Amniotic stem cell (primary cell): ENCODE results near the gene AQP12A.
"Not testable (repeated sequence)": the region's sequence is repeated elsewhere in the genome, so short reads cannot be mapped to it uniquely, and the experiment has no call there.

Experiments used
- DNase-seq: peaks from one replicate; lab custom pipeline; 2025; lab: John Stamatoyannopoulos, UW

The AQP12A gene

DNA sequence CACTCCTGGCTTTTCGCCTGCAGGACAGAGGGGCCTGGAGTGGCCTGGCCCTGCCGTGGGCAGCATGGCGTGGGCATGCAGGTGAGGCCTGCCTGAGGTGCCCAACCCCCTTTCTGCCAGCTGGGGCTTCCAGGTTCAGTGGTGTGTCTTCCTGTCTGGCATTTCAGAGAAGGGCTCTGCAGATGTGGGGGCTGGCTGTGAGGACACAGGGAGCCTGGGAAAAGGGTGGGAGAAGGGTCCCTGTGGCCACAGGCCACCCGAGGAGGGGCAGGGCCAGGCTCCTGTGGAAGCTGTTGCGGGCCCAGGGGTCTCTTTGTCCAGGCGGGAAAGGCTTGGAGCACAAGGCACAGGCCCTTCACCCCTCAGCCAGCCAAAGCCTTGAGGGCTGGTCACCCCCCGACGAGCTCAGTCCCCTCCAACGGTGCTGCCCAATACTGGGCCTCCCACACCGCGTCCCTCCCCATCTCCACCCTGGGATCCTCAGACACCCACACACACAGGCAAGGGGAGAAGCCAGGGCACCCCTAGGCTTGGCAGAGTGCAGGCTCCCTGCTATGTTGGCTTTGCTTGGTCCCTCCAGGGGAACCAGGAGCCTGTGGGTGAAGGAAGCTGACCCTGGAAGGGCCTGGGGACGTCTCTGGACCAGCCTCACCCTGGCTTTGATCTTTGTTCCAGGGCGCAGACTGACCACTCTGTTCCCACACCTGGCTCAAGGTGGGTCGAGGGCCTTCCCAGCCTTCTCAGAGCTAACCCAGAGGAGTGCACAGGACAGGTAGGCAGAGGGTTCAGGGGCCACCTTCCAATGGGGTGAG is 3.7 kb upstream of the AQP12A start:
- no peak for DNase-seq

- no peak for DNase-seq
Measured at GRCh38 chr2:240688553-240688919, 3.1 kb upstream of the AQP12A start.

DNA sequence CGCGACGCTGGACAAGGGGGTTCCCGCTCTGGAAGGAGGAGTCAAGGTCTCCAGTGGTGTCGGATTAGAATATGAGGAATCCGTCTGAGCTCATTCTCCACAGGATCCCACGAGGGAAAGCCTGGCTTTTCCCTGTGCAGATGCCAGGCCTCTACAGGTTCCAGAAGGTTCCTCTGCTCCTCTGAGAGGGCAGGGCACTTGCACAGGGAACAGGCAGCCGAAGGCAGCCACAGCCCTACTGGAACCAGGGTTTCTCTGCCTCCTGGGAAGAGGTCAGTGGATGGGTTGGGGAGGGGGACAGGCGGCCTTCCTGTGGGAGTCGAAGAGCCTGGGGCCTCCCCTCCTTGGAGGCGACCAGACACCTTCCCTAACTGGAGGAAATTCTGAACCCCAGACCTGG is 1.7 kb upstream of the AQP12A start:
- no peak for DNase-seq

GRCh38 chr2:240690421-240691074 is 1.1 kb upstream of the AQP12A start:
- DNase-seq: not testable (repeated sequence)

- not testable (repeated sequence) for DNase-seq
Measured at GRCh38 chr2:240691075-240691427, 615 bp upstream of the AQP12A start.

DNA sequence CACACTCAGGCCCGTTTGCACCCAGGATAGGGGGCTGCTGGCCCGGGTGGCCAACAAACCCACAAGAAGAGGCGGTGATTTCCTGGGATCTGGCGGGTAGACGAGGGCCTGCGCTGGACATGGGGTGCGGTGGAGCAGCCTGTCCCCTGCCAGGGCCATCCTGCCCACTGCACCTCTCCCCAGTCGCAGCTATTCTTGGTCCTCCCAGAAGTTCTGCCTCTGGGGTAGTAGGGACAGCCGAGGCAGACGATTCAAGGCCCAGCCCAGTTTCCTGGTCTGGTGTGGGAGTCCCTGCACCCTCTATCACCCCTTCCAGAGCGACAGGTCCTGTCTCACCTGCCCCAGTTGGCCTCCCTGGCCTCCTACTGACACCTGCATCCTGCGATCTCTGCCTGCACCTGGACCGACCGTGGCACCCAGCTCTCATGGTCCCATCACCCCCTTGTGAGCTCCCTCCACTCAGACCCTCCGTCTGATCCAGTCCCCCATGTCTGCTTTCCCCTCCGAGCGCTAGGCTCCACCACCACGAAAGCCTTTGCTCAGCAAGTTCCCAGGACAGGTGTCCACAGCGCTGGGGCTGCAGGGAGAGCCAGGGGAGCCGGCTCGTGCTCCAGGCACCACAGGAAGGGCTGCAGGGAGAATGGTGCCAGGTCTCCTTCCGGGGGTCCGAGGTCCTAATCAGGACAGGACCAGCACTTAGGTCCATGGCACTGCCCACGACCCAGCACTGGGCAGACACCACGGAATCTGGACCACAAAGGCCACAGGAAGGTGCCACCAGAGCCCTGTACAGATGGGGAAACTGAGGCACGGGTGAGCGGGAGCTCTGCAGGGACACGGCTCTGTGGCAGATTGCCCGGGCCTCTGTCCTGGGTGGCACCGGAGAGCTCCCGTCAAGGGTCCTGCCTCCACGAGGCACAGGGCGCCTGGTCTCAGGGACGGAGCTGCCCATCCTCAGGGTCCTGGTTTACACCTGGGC is 1.2 kb downstream of the AQP12A start:
- not testable (repeated sequence) for DNase-seq

DNA sequence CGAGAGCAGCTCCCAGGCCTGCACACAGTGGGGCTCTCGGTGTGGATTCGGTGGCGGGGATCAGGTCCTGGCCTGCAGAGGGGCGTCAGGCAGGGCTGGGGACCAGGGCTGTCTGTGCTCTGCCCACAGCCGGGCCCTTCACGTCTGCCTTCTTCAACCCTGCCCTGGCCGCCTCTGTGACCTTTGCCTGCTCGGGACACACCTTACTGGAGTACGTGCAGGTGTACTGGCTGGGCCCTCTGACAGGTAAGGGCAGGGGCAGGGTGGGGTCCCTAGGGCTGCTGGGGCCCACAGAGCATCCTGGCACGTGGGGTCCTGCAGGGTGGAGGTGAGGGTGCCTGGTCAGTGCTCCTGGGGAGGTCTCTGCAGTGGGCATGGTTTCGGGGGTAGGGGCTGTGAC is 2.6 kb downstream of the AQP12A start:
- not testable (repeated sequence) for DNase-seq

DNA sequence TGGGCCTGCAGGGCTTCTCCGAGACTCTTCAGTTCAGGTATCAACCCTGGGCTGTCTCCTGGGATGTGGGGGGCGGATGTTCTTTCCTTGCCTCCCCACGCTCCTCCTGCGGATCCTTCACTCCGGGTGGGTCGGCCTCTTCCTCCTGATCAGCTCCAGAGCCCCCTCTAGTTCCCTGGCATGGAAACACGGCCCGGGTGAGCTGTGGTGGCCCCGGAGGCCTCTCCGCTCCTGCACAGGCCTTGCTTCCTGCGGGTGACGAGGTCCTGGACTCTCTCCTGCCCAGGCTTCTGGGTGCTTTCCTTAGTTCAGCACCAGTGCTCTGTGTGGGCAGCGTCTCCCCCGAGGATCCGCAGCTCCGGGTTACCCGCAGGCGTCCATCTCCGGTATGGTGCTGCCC is 3.9 kb downstream of the AQP12A start:
- not testable (repeated sequence) for DNase-seq

DNA sequence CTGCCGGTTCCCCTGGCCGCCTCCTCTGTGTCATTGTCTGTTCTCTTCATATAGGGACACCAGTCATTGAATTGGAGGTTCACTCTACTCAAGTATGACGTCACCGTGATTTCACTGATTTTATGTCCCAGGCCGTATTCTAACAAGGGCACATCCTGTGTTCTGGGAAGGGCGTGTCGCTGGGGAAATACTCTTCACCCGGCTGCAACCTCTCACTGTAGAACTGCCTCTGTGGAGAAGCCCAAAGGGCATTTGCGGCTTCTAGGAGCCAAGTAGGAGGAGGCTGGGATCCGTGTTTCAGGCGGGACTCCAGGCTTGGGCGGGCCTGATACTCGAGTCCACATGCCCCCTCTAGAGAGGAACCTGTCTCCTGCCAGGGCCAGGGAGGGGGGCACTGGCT is 4.8 kb downstream of the AQP12A start:
- DNase-seq: not testable (repeated sequence)

DNA sequence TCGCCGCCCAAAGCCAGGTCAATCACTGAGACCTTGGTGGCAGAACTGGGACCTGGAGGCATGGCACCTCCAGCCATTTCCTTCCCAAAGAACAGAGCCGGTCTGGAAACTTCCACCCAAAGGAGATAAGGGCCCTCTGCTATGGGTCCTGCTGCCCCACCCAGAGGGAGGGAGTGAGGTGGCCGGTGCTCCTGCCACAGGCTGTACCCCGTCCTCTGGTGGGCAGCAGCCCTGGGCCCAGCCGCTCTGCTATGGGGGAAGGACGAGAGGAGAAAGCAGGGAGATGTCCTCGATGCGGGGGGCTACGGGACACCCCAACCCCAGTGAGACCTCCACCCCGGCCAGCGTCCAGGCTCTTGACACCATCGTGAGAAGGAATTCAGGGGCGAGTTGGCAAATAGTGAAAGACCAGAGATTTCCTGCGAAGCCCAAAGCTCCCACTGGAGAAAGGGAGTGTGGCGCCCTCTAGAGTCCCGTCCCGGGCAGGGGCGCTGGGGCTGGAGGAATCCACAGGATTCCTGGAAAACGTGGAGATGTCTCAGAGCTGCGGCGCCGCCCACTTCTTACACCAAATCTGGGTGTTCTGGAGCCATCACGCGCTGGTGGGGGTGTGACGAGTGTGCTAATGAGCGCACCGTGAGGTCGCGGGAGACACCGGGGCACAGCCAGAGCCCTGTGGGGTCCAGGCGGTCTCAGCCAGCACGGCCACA is 7.3 kb downstream of the AQP12A start:
- DNase-seq: not testable (repeated sequence)

DNA sequence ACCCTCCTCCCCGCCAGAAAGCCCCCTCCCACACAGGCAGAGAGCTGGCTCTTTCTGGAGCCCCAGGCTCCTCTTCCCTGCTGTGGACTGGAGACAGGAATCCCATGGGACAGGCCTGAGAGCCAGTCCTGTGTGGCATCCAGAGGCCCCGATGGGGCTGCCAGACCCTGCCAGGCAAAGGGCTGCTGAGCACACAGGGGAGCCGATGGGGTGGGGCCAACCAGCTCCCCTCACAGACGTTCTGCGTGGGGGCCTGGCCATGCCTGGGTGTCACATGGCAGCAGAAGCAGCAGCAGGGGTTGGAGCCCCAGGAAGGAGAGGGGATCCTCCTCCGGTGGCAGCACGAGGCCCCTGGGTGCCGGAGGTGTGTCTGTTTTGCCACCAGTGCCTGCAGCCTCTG is 8.2 kb downstream of the AQP12A start:
- not testable (repeated sequence) for DNase-seq

DNA sequence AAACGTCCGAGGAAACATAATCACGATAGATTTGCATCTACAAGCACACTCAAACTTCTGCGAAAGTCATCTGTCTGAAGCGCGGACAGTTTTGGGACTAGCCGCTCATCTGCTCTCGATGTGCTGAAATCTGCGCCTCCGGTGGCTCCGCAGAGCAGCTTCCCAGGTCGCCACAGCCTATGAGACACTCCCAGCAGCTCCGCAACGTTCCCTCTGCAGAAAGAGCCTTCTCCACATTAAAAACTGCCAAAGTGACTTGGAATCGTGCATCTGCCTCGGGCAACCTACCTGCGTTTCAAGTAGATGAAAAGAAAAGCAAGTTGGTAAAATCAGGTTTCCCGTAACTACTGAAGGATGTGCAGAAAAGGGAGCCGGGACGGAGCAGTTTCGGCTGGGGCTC is 8.9 kb downstream of the AQP12A start:
- DNase-seq: not testable (repeated sequence)

- DNase-seq: no peak
Measured at GRCh38 chr2:240701091-240701735, 9.5 kb downstream of the AQP12A start.

- no peak for DNase-seq
Measured at GRCh38 chr2:240701736-240702639, 10.3 kb downstream of the AQP12A start.

GRCh38 chr2:240702640-240703011 is 11.0 kb downstream of the AQP12A start:
- no peak for DNase-seq

- DNase-seq: no peak
Measured at GRCh38 chr2:240703417-240704341, 12.0 kb downstream of the AQP12A start.

GRCh38 chr2:240704651-240705050 is 13.0 kb downstream of the AQP12A start:
- DNase-seq: no peak

GRCh38 chr2:240705204-240705791 is 13.6 kb downstream of the AQP12A start:
- no peak for DNase-seq
